OCI-LY1 (cell line): ENCODE measurements around the gene SCNM1.
A peak's percentile ranks its signal among the peaks of the same experiment; 100 is the strongest.
"Not testable (repeated sequence)": the region's sequence is repeated elsewhere in the genome, so short reads cannot be mapped to it uniquely, and the experiment has no call there.

ENCODE experiments used
- H2AFZ ChIP-seq: fragments of 200-600 bp; sonication (generic), shearing (Covaris generic); 2 replicates; pipeline ENCODE4 v1.6.0; 2014; ENCODE audit warnings: antibody characterized with exemption, mild to moderate bottlenecking, low read length
- H3F3A ChIP-seq: fragments of 200-600 bp; sonication (generic), shearing (Covaris generic); 2 replicates; pipeline ENCODE4 v1.6.0; 2014; ENCODE audit warnings: mild to moderate bottlenecking, antibody characterized with exemption, low read length, moderate library complexity; ENCODE audit not compliant: insufficient read depth
- H3K27ac ChIP-seq: fragments of 200-600 bp; sonication (generic); 2 replicates; pipeline ENCODE4 v1.5.1; 2014; ENCODE audit warnings: low read length, mixed run types, mild to moderate bottlenecking, low read depth; ENCODE audit not compliant: poor library complexity, severe bottlenecking
- H3K27me3 ChIP-seq: fragments of 200-600 bp; sonication (generic); 2 replicates; pipeline ENCODE4 v1.6.0; 2014; ENCODE audit warnings: antibody characterized with exemption, mild to moderate bottlenecking, low read length, moderate library complexity; ENCODE audit not compliant: insufficient read depth
- H3K36me3 ChIP-seq: fragments of 200-600 bp; sonication (generic); 2 replicates; pipeline ENCODE4 v1.6.1; 2014; ENCODE audit warnings: mild to moderate bottlenecking, antibody characterized with exemption, low read length, moderate library complexity, mixed read lengths; ENCODE audit not compliant: insufficient read depth
- H3K4me1 ChIP-seq: fragments of 200-600 bp; sonication (generic); 2 replicates; pipeline ENCODE4 v1.5.1; 2014; ENCODE audit warnings: mild to moderate bottlenecking, low read length, moderate library complexity; ENCODE audit not compliant: insufficient read depth, severe bottlenecking
- H3K4me2 ChIP-seq: fragments of 200-600 bp; sonication (generic), shearing (Covaris generic); 2 replicates; pipeline ENCODE4 v1.6.1; 2014; ENCODE audit warnings: low read length
- H3K4me3 ChIP-seq: fragments of 200-600 bp; sonication (generic); 2 replicates; pipeline ENCODE4 v1.5.1; 2014; ENCODE audit warnings: low read length, low read depth, mild to moderate bottlenecking, mixed read lengths; ENCODE audit not compliant: poor library complexity, severe bottlenecking
- H3K79me2 ChIP-seq: fragments of 200-600 bp; shearing (Covaris generic); 2 replicates; pipeline ENCODE4 v1.6.1; 2016; ENCODE audit warnings: mixed run types, low read length, mixed read lengths; ENCODE audit not compliant: insufficient read depth
- H3K9ac ChIP-seq: fragments of 200-600 bp; sonication (generic), shearing (Covaris generic); 2 replicates; pipeline ENCODE4 v1.6.1; 2014; ENCODE audit warnings: mild to moderate bottlenecking, low read length, mixed read lengths
- H3K9me2 ChIP-seq: fragments of 200-600 bp; sonication (generic), shearing (Covaris generic); 2 replicates; pipeline ENCODE4 v1.6.1; 2014; ENCODE audit warnings: low read depth, mild to moderate bottlenecking, low read length, mixed read lengths
- H3K9me3 ChIP-seq: fragments of 200-600 bp; shearing (Covaris generic); 2 replicates; pipeline ENCODE4 v1.6.1; 2014; ENCODE audit warnings: low read length, mixed read lengths
- H4K20me1 ChIP-seq: fragments of 200-600 bp; sonication (generic), shearing (Covaris generic); 2 replicates; pipeline ENCODE4 v1.6.0; 2016; ENCODE audit warnings: mild to moderate bottlenecking, low read length; ENCODE audit not compliant: insufficient read depth
- CTCF ChIP-seq: fragments of 200-600 bp; sonication (generic), shearing (Covaris generic); IDR thresholded peaks from 2 replicates; pipeline ENCODE4 v1.5.1; 2017; ENCODE audit warnings: mild to moderate bottlenecking, antibody characterized with exemption, low read length, moderate library complexity, mixed read lengths
- EZH2 ChIP-seq: fragments of 200-600 bp; sonication (generic), shearing (Covaris generic); IDR thresholded peaks from 2 replicates; pipeline ENCODE4 v1.8.0; 2017; ENCODE audit warnings: borderline replicate concordance, mixed run types, mild to moderate bottlenecking, antibody characterized with exemption, low read length, moderate library complexity, mixed read lengths

The SCNM1 gene

GRCh38 chr1:151192047-151192446 is 26.1 kb downstream of the SCNM1 start:
- Histone ChIP-seq H3K9me2 (no peaks in the 10 kb centered on the region), H3K36me3 (no peaks in the 10 kb centered on the region), H3K4me3 (no peak overlapping the region), H3K27ac (no peak overlapping the region), H3K9ac (no peak overlapping the region), H3K9me3 (no peaks in the 10 kb centered on the region), H4K20me1 (no peaks in the 10 kb centered on the region), H3K79me2 (peaks cover 7% of the 10 kb centered on the region), H3F3A (peaks cover 8% of the 10 kb centered on the region; the same call in 1 of the 2 replicates), H3K4me2 (no peak overlapping the region), H3K27me3 (no peaks in the 10 kb centered on the region; the same call in 1 of the 2 replicates), H3K4me1 (peaks cover 30% of the 10 kb centered on the region), H2AFZ (no peak overlapping the region)
- no peak for TF ChIP-seq EZH2
- no peak for TF ChIP-seq CTCF

DNA sequence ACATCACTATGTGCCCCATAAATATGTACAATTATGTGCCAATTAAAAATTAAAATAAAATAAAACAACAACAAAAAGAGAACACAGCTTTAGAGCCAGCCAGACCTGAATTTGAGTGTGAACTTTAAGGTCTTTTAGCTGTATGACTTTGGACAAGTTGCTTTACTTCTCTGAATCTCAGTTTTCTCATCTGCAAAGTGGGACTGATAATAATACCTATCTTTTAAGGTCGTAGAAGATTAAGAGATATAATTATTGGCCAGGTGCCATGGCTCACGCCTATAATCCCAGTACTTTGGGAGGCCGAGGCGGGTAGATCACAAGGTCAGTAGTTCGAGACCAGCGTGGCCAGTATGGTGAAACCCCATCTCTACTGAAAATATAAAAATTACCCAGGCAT is 27.4 kb downstream of the SCNM1 start:
- no peaks in the 10 kb centered on the region for H3K9me3 ChIP-seq
- no peak overlapping the region for H3K4me2 ChIP-seq
- H3K4me3 ChIP-seq: no peak overlapping the region
- H3K9ac ChIP-seq: no peak overlapping the region
- H3K27ac ChIP-seq: no peak overlapping the region
- no peaks in the 10 kb centered on the region for H3K9me2 ChIP-seq
- no peaks in the 10 kb centered on the region for H4K20me1 ChIP-seq
- TF ChIP-seq CTCF (no peak), EZH2 (no peak)
- peaks cover 7% of the 10 kb centered on the region for H3K79me2 ChIP-seq
- peaks cover 8% of the 10 kb centered on the region; the same call in 1 of the 2 replicates for H3F3A ChIP-seq
- H3K4me1 ChIP-seq: peaks cover 35% of the 10 kb centered on the region
- no peak overlapping the region for H2AFZ ChIP-seq
- no peaks in the 10 kb centered on the region; the same call in 1 of the 2 replicates for H3K27me3 ChIP-seq
- H3K36me3 ChIP-seq: no peaks in the 10 kb centered on the region

DNA sequence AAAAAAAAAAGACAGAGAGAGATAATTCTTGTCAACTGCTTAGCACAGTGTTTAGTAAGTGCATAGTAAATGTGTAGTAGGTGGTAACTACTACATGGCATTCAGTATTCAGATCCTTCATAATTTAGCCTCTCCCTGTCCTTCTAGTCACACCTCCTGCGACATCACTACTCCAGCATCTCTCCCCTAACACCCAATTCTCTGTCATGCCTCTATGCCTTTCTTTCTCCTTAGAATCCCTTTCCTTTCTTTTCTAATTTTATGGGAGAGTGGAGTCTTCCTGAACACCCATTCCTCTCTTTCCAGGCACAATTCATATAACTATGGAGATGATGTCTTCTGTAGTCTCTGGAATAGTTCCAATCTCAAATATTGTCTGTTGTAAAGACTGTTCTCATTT is 27.9 kb downstream of the SCNM1 start:
- no peak overlapping the region for H3K27ac ChIP-seq
- H3K9me3 ChIP-seq: no peaks in the 10 kb centered on the region
- peaks cover 10% of the 10 kb centered on the region for H3K79me2 ChIP-seq
- no peaks in the 10 kb centered on the region for H4K20me1 ChIP-seq
- no peaks in the 10 kb centered on the region; the same call in 1 of the 2 replicates for H3K27me3 ChIP-seq
- H3K4me2 ChIP-seq: no peak overlapping the region
- peaks cover 29% of the 10 kb centered on the region for H3K4me1 ChIP-seq
- peaks cover 8% of the 10 kb centered on the region; the same call in 1 of the 2 replicates for H3F3A ChIP-seq
- no peak overlapping the region for H3K9ac ChIP-seq
- no peak for TF ChIP-seq EZH2
- TF ChIP-seq CTCF: no peak
- no peaks in the 10 kb centered on the region for H3K9me2 ChIP-seq
- no peak overlapping the region for H3K4me3 ChIP-seq
- no peak overlapping the region for H2AFZ ChIP-seq
- no peaks in the 10 kb centered on the region for H3K36me3 ChIP-seq

DNA sequence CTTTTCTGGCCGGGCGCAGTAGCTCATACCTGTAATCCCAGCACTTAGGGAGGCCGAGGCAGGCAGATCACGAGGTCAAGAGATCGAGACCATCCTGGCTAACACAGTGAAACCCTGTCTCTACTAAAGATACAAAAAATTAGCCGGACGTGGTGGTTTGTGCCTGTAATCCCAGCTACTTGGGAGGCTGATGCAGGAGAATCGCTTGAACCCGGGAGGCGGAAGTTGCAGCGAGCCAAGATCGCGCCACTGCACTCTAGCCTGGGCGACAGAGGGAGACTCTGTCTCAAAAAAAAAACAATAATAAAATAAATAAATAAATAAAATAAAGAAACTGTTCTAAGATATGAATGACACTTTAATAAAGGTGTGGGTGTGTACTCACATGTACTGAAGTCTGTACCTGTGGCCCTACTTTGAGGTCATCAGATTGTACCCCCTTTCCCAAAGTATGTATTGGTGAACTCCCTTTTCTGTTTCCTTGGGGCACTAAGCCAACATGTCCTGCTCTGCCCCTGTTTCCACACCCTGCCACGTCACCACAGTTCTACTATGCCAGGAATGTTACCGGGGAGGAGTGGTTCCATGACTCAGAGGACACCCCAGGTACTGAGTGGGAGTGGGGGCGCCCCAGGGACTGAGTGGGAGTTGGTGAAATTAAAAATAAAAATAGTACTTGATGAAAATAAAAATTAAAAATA is 29.1 kb downstream of the SCNM1 start:
- not testable (repeated sequence) for H3K27ac ChIP-seq, H3K4me3 ChIP-seq, H2AFZ ChIP-seq, H4K20me1 ChIP-seq, H3K27me3 ChIP-seq, H3K9ac ChIP-seq, H3F3A ChIP-seq, H3K9me3 ChIP-seq, H3K36me3 ChIP-seq, H3K9me2 ChIP-seq
- Histone ChIP-seq H3K4me1 (peaks cover 31% of the 10 kb centered on the region), H3K79me2 (peaks cover 15% of the 10 kb centered on the region), H3K4me2 (peak overlapping the region; percentile 36; the same call in 1 of the 2 replicates)
